Trophoblast cell (in vitro differentiated cells and primary cell): Measurements from ENCODE around the gene GSG1L.
"Not testable (repeated sequence)": the region's sequence is repeated elsewhere in the genome, so short reads cannot be mapped to it uniquely, and the experiment has no call there.

Source experiments
- DNase-seq, 2 donors: peaks; one replicate each; pipeline ENCODE4 v3.0.0-alpha.2; 2016
- H2AFZ ChIP-seq: 2 replicates; pipeline ENCODE4 v1.6.1; 2013; ENCODE audit warnings: low read length, moderate library complexity, mild to moderate bottlenecking; ENCODE audit not compliant: insufficient read depth, poor library complexity
- H2AK5ac ChIP-seq: 2 replicates; pipeline ENCODE4 v1.6.1; 2013; ENCODE audit warnings: mild to moderate bottlenecking, low read length
- H2BK120ac ChIP-seq: 2 replicates; pipeline ENCODE4 v1.6.1; 2013; ENCODE audit warnings: low read length, mild to moderate bottlenecking, moderate library complexity; ENCODE audit not compliant: insufficient read depth, poor library complexity
- H2BK12ac ChIP-seq: 2 replicates; pipeline ENCODE4 v1.6.1; 2013; ENCODE audit warnings: mild to moderate bottlenecking, low read length, moderate library complexity
- H2BK5ac ChIP-seq: 2 replicates; pipeline ENCODE4 v1.6.1; 2013; ENCODE audit warnings: low read length, low read depth, moderate library complexity, mild to moderate bottlenecking; ENCODE audit not compliant: poor library complexity
- H3K14ac ChIP-seq: 2 replicates; pipeline ENCODE4 v1.6.1; 2013; ENCODE audit warnings: mild to moderate bottlenecking, low read length
- H3K18ac ChIP-seq: 2 replicates; pipeline ENCODE4 v1.6.1; 2013; ENCODE audit warnings: mild to moderate bottlenecking, low read length
- H3K23ac ChIP-seq: 2 replicates; pipeline ENCODE4 v1.6.1; 2013; ENCODE audit warnings: low read length
- H3K27ac ChIP-seq: 2 replicates; pipeline ENCODE4 v1.5.1; 2013; ENCODE audit warnings: low read depth, mild to moderate bottlenecking, inconsistent platforms, low read length, moderate library complexity
- H3K27me3 ChIP-seq: 2 replicates; pipeline ENCODE4 v1.6.1; 2013; ENCODE audit warnings: inconsistent platforms, mild to moderate bottlenecking, low read length, moderate library complexity; ENCODE audit not compliant: insufficient read depth
- H3K36me3 ChIP-seq, 2 experiments: 1 replicate in 1 of 2; 2 replicates in 1 of 2; pipeline ENCODE4 v1.6.1; 2013; ENCODE audit warnings: low read length in 2 of 2, mild to moderate bottlenecking in 2 of 2, moderate library complexity in 1 of 2; ENCODE audit not compliant: insufficient read depth in 2 of 2, control insufficient read depth in 1 of 2
- H3K4ac ChIP-seq: 2 replicates; pipeline ENCODE4 v1.6.1; 2013; ENCODE audit warnings: low read depth, mild to moderate bottlenecking, low read length, moderate library complexity
- H3K4me1 ChIP-seq, 2 experiments: 1 replicate in 1 of 2; 2 replicates in 1 of 2; pipeline ENCODE4 v1.6.1; 2013; ENCODE audit warnings: low read length in 2 of 2, mild to moderate bottlenecking in 2 of 2, moderate library complexity in 1 of 2; ENCODE audit not compliant: insufficient read depth in 2 of 2, control insufficient read depth in 1 of 2
- H3K4me2 ChIP-seq: 2 replicates; pipeline ENCODE4 v1.6.1; 2013; ENCODE audit warnings: inconsistent platforms, mild to moderate bottlenecking, low read length, moderate library complexity
- H3K4me3 ChIP-seq: 2 replicates; pipeline ENCODE4 v1.5.1; 2013; ENCODE audit warnings: mild to moderate bottlenecking, low read depth, low read length, inconsistent platforms
- H3K79me1 ChIP-seq: one replicate; pipeline ENCODE4 v1.6.1; 2013; ENCODE audit warnings: low read length
- H3K79me2 ChIP-seq: 2 replicates; pipeline ENCODE4 v1.6.1; 2013; ENCODE audit warnings: low read length, mild to moderate bottlenecking; ENCODE audit not compliant: control insufficient read depth, insufficient read depth, poor library complexity
- H3K9ac ChIP-seq: 2 replicates; pipeline ENCODE4 v1.6.1; 2013; ENCODE audit warnings: mild to moderate bottlenecking, low read length
- H3K9me3 ChIP-seq: 2 replicates; pipeline ENCODE4 v1.6.1; 2013; ENCODE audit warnings: low read depth, mild to moderate bottlenecking, control low read depth, inconsistent platforms, low read length; ENCODE audit not compliant: insufficient read depth
- H4K12ac ChIP-seq: 2 replicates; pipeline ENCODE4 v1.6.1; 2013; ENCODE audit warnings: low read depth, mild to moderate bottlenecking, low read length, moderate library complexity
- H4K8ac ChIP-seq: 2 replicates; pipeline ENCODE4 v1.6.1; 2013; ENCODE audit warnings: low read depth, mild to moderate bottlenecking, low read length, moderate library complexity
- H4K91ac ChIP-seq: one replicate; pipeline ENCODE4 v1.6.1; 2013; ENCODE audit warnings: low read depth, mild to moderate bottlenecking, low read length, moderate library complexity
- WGBS: extraction: QIAGEN DNeasy Blood & Tissue Kit; methylation state at CpG from one replicate; pipeline ENCODE4 v1.1.7; 2013; ENCODE audit warnings: missing lambda C conversion rate; ENCODE audit not compliant: insufficient read length, insufficient coverage; ENCODE audit errors: extremely low coverage; 5-methylcytosine and 5-hydroxymethylcytosine counted together

The GSG1L gene

DNA sequence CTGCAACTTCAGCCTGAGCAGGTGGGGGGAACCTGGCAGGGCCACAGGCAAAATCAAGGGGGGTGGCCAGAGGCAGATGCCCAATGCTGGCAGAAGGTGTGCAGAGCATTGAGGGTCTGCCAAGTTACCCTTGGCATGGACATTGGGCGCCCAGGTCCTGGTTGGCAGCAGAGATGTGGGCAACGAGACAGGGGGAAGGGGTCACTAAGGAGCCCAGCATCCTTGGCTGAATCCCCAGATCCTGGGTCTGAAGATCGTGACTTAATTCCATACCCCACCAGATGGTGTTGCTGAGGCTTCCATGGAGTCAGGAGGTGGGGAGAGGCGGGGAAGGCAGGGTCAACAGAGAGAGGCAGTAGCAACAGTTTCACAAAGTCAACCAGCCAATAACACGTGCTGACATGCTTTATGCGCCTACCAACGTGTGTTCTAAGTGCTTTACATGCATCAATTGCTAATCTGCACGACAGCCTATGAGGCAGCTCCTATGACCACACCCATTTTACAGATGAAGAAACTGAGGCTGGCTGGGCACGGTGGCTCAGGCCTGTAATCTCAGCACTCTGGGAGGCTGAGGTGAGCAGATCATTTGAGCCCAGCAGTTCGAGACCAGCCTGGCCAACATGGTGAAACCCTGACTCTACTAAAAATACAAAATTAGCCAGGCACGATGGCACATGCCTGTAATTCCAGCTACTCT is 83.3 kb downstream of the GSG1L start:
- Histone ChIP-seq H3K79me2 (no peaks in the 10 kb centered on the region), H3K4me1 (no peaks in the 10 kb centered on the region), H3K9me3 (peaks cover under 1% of the 10 kb centered on the region), H3K36me3 (no peaks in the 10 kb centered on the region), H3K4ac (no peak overlapping the region), H3K9ac (no peak overlapping the region), H4K91ac (no peak overlapping the region), H3K23ac (no peak overlapping the region), H3K4me2 (no peak overlapping the region), H2BK120ac (no peak overlapping the region), H4K8ac (no peak overlapping the region), H2BK5ac (no peak overlapping the region), H4K12ac (no peak overlapping the region), H3K4me3 (no peak overlapping the region), H3K27me3 (no peaks in the 10 kb centered on the region), H2AK5ac (no peak overlapping the region), H2AFZ (no peak overlapping the region), H3K18ac (no peak overlapping the region), H3K79me1 (no peaks in the 10 kb centered on the region), H2BK12ac (no peak overlapping the region), H3K27ac (no peak overlapping the region), H3K14ac (no peak overlapping the region)
- WGBS, result no CpG with 5 or more reads among the region's 11 CpGs
- DNase-seq, result no peak

DNA sequence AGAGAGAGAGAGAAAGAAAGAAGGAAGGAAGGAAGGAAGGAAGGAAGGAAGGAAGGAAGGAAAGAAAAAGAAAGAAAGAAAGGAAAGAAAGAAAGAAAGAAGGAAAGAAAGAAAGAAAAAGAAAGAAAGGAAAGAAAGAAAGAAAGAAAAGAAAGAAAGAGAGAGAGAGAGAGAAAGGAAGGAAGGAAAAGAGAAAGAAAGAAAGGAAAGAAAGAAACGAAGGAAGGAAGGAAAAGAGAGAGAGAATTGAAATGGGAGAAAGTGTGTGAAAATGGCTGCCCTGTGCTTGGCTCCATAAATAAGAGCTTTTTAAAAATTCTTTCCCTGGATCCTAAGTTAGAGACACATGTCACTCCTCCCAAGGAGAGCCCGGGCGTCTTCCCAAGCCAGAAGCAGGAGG is 83.8 kb downstream of the GSG1L start:
- not testable (repeated sequence) for H3K23ac ChIP-seq, DNase-seq, H4K8ac ChIP-seq, H2AK5ac ChIP-seq, H2BK120ac ChIP-seq, H4K91ac ChIP-seq, H3K9ac ChIP-seq, H2BK5ac ChIP-seq, H3K27ac ChIP-seq, H2AFZ ChIP-seq, H3K79me2 ChIP-seq, H2BK12ac ChIP-seq, H3K18ac ChIP-seq, H3K4me1 ChIP-seq, H4K12ac ChIP-seq, H3K79me1 ChIP-seq, H3K9me3 ChIP-seq, H3K4me3 ChIP-seq, H3K14ac ChIP-seq, H3K4me2 ChIP-seq, H3K27me3 ChIP-seq, H3K4ac ChIP-seq, H3K36me3 ChIP-seq
- 90% methylated on average over 1 of the region's 3 CpGs for WGBS

DNA sequence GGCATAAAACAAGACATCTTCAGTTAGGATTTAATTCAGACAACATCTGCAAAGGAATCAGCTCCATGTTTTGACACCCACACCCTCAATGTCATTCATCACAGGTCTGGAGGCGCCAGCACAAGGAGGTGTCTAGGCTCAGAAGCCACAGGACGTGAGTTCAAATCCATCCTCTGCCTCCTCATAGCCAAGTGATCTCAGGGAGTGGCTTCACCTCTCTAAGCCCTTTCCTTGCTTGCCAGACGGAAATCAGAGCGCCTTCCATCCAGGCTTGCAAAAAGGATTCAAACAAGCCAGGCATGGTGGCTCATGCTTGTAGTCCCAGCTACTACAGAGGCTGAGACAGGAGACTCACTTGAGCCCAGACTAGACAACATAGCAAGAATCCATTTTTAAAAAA is 84.6 kb downstream of the GSG1L start:
- no peaks in the 10 kb centered on the region for H3K4me1 ChIP-seq
- H4K12ac ChIP-seq, result no peak overlapping the region
- H2AK5ac ChIP-seq, result no peak overlapping the region
- H3K18ac ChIP-seq, result no peak overlapping the region
- no peak overlapping the region for H3K4me3 ChIP-seq
- H3K27me3 ChIP-seq, result no peaks in the 10 kb centered on the region
- H3K79me1 ChIP-seq, result no peaks in the 10 kb centered on the region
- H3K9me3 ChIP-seq, result peaks cover 2% of the 10 kb centered on the region
- no peak overlapping the region for H4K91ac ChIP-seq
- H3K27ac ChIP-seq, result no peak overlapping the region
- no peak overlapping the region for H4K8ac ChIP-seq
- no peak overlapping the region for H2BK5ac ChIP-seq
- no CpG with 5 or more reads among the region's 4 CpGs for WGBS
- H2BK120ac ChIP-seq, result no peak overlapping the region
- H3K4ac ChIP-seq, result no peak overlapping the region
- H3K23ac ChIP-seq, result no peak overlapping the region
- H3K36me3 ChIP-seq, result no peaks in the 10 kb centered on the region
- no peak overlapping the region for H2BK12ac ChIP-seq
- no peak overlapping the region for H3K4me2 ChIP-seq
- H2AFZ ChIP-seq, result no peak overlapping the region
- H3K79me2 ChIP-seq, result no peaks in the 10 kb centered on the region
- no peak overlapping the region for H3K9ac ChIP-seq
- DNase-seq, result no peak
- no peak overlapping the region for H3K14ac ChIP-seq

DNA sequence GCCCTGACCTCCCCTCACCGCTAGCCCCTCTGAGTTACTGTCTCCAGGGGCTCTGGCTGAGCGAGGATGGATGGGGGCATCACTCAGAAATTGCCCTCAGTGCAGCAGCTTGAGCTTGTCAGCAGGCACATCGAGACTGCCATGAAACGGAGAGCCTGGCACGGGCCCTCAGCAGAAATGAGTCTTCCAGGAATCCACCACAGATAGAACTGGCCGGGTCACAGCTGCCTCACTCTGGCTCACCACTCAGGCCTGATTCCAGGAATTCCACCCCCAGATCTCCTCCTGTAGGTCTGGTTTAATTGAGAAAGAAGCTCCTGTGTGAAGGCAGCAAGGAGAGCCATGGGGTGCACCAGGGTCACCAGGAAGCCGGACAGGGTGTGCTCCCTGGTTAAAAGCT is 85.5 kb downstream of the GSG1L start:
- Histone ChIP-seq H3K23ac (no peak overlapping the region), H2BK12ac (no peak overlapping the region), H3K4me2 (no peak overlapping the region), H3K27ac (no peak overlapping the region), H3K18ac (no peak overlapping the region), H3K4me1 (no peaks in the 10 kb centered on the region), H2AFZ (no peak overlapping the region), H3K9me3 (peaks cover 2% of the 10 kb centered on the region), H3K14ac (no peak overlapping the region), H3K79me1 (no peaks in the 10 kb centered on the region), H4K8ac (no peak overlapping the region), H3K27me3 (no peaks in the 10 kb centered on the region), H2BK5ac (no peak overlapping the region), H3K36me3 (no peaks in the 10 kb centered on the region), H3K9ac (no peak overlapping the region), H3K79me2 (no peaks in the 10 kb centered on the region), H4K12ac (no peak overlapping the region), H2AK5ac (no peak overlapping the region), H3K4ac (no peak overlapping the region), H2BK120ac (no peak overlapping the region), H4K91ac (no peak overlapping the region), H3K4me3 (no peak overlapping the region)
- DNase-seq, result peak in 1 of 2 donors; percentile 7
- no CpG with 5 or more reads among the region's 7 CpGs for WGBS
